LNCaP clone FGC (cell line): ENCODE results near the gene XIAP.
"Not testable (repeated sequence)": the region's sequence is repeated elsewhere in the genome, so short reads cannot be mapped to it uniquely, and the experiment has no call there.

Source experiments
- DNase-seq: peaks from one replicate; pipeline ENCODE4 v3.0.0-alpha.2; 2011; ENCODE audit warnings: low read depth
- H3K4me3 ChIP-seq: 2 replicates; pipeline ENCODE4 v1.5.1; 2011; ENCODE audit warnings: mild to moderate bottlenecking, low read depth, low read length, control low read depth
- TF ChIP-seq, protein P1 (sequence below): IDR thresholded peaks from 2 replicates; pipeline ENCODE4 v1.5.1; 2012; ENCODE audit warnings: mild to moderate bottlenecking; ENCODE audit not compliant: control insufficient read depth, insufficient read depth; ENCODE audit errors: extremely low read depth

XIAP gene

DNA sequence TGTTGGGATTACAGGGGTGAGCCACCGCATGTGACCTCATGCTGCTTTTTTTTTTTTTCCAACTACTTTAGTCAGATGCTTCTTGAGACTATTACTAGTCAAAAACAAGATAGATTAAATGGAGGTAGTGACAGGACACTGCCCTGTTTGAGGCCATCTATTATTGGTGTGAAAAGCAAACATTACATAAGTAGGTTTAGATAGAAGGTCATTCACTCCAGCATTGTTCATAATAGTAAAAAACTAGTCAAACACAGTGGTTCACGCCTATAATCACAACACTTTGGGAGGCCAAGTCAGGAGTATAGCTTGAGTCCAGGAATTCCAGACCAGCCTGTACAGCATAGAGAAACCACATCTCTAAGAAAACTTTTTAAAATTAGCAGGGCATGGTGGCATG, 16.3 kb downstream of the XIAP start:
- no peak overlapping the region for H3K4me3 ChIP-seq
- no peak for DNase-seq
- TF ChIP-seq, protein P1, sequence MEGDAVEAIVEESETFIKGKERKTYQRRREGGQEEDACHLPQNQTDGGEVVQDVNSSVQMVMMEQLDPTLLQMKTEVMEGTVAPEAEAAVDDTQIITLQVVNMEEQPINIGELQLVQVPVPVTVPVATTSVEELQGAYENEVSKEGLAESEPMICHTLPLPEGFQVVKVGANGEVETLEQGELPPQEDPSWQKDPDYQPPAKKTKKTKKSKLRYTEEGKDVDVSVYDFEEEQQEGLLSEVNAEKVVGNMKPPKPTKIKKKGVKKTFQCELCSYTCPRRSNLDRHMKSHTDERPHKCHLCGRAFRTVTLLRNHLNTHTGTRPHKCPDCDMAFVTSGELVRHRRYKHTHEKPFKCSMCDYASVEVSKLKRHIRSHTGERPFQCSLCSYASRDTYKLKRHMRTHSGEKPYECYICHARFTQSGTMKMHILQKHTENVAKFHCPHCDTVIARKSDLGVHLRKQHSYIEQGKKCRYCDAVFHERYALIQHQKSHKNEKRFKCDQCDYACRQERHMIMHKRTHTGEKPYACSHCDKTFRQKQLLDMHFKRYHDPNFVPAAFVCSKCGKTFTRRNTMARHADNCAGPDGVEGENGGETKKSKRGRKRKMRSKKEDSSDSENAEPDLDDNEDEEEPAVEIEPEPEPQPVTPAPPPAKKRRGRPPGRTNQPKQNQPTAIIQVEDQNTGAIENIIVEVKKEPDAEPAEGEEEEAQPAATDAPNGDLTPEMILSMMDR: no peak

DNA sequence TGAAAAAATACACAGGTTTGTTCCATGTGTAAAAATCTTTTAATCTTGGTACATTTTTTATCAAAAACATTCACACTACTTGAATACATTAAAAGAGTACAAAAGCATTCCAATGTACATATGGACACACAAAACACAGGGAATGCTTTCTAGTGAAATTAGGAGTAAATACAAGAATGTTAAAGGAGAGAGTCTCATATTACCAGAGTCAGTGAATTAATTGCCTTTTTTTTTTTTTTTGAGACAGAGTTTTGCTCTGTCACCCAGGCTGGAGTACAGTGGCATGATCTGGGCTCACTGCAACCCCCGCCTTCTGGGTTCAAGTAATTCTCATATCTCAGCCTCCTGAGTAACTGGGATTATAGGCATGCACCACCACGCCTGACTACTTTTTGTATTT, 17.0 kb downstream of the XIAP start:
- TF ChIP-seq, protein P1: no peak
- H3K4me3 ChIP-seq: no peak overlapping the region
- DNase-seq: no peak

- DNase-seq: no peak
- TF ChIP-seq, protein P1: no peak
- no peak overlapping the region for H3K4me3 ChIP-seq
Observed at GRCh38 chrX:123878252-123878721, 18.4 kb downstream of the XIAP start.

GRCh38 chrX:123881330-123881729, 21.5 kb downstream of the XIAP start:
- DNase-seq: peak; percentile 52
- peak overlapping the region; percentile 21 for H3K4me3 ChIP-seq
- TF ChIP-seq, protein P1: no peak

DNA sequence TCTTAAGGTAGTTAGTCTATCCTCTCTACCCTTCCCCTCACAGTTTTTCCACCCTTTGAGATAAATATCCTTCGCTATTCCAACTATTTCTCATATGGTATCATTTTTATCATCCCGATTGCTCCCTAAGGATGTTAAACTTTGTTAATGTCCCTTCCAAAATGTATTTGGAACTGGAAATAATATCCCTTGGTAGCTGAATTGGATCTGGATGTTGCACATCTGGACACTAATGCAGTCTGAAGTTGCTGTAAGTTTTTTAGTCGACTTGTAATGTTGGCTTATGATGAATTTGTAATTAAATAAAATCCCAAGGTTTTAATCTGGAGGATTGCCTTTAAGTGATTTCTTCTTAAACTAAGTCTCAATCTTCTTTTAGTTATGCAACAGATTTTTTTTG, 22.5 kb downstream of the XIAP start:
- TF ChIP-seq, protein P1: no peak
- DNase-seq: no peak
- H3K4me3 ChIP-seq: no peak overlapping the region

DNA sequence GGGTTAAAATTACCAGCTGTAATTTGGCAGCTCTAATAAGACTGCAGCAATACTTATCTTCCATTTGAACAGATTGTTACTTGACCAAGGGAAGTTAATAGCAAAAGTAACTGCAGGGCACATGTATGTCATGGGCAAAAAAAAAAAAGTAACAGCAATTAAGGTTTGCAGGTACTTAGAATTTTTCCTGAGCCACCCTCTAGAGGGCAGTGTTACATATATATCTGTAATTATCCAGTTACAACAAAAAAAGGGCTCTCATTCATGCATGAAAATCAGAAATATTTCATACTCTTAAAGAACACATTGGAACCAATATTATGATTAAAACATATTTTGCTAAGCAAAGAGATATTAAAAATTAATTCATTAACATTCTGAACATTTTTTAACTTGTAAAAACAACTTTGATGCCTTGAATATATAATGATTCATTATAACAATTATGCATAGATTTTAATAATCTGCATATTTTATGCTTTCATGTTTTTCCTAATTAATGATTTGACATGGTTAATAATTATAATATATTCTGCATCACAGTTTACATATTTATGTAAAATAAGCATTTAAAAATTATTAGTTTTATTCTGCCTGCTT, 25.1 kb downstream of the XIAP start:
- TF ChIP-seq, protein P1: peak; percentile 33; the same call in 1 of the 2 replicates
- no peak for DNase-seq
- H3K4me3 ChIP-seq: no peak overlapping the region

DNA sequence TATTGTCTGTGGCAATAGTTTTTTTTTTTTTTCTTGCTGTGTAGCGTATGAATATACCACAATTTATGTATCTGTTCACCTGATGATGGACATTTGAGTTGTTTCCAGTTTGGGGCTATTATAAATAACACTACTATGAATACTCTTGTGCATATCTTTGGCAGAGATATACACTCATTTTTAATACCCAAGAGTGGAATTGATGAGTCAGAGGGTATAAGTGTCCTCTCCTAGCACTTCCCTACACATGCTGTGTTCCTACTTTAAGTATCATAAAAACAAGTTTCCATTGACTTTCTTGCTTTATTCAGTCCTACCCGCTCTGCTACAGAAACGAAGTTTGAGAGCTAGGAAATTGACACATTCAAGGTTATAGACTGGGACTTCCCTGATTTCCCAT, 39.8 kb downstream of the XIAP start:
- TF ChIP-seq, protein P1: no peak
- DNase-seq: no peak
- no peak overlapping the region for H3K4me3 ChIP-seq

DNA sequence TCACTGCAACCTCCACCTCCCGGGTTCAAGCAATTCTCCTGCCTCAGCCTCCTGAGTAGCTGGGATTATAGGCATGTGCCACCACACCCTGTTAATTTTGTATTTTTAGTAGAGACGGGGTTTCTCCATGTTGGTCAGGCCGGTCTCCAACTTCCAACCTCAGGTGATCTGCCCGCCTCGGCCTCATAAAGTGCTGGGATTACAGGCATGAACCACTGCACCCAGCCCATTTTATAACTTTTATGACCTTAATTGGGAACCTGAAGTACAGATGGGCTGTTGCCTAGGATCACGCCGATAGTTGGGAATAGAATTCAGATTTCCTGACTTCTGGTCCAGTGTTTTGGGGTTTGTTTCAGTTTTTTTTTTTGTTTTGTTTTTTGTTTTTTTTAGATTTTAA, 43.4 kb downstream of the XIAP start:
- not testable (repeated sequence) for DNase-seq, H3K4me3 ChIP-seq
